Naive thymus-derived CD8-positive, alpha-beta T cell (primary cell): ENCODE data around the gene KLHDC9. TPM values are rescaled to one million over a fixed set of nuclear protein-coding genes. Genes with fewer than 3 reads are reported as not detected.
"Not testable (repeated sequence)": the region's sequence is repeated elsewhere in the genome, so short reads cannot be mapped to it uniquely, and the experiment has no call there.

ENCODE experiments used
- ATAC-seq, 2 donors: fragments of 150-1000 bp; cut with Tn5 transposase in 1 of 2; sonication (Bioruptor Pico), chemical (Tn5 transposase) in 1 of 2; 1 replicate in 1 of 2; 2 replicates in 1 of 2; pipeline ENCODE4 v1.10.0; 2021; ENCODE audit warnings: mild to moderate bottlenecking in 2 of 2, moderate library complexity in 2 of 2
- POLR2A ChIA-PET: fragments of 350-600 bp; sonication (Branson Sonifier 250); formaldehyde crosslinking; loops from one replicate; lab custom pipeline; 2021; ENCODE audit warnings: antibody characterized with exemption; lab: Charles Lee
- DNase-seq, 10 donors: peaks; one replicate each; pipeline versions ENCODE4 v3.0.0 to v3.0.0-alpha.2; 2020 to 2022
- H3K27ac Mint-ChIP-seq, 10 donors: one replicate each; pipeline ENCODE4 v1.8.0; 2020 to 2022; ENCODE audit warnings: mild to moderate bottlenecking in 10 of 10, mixed read lengths in 10 of 10, moderate library complexity in 4 of 10, inconsistent platforms in 1 of 10
- H3K27me3 Mint-ChIP-seq, 5 donors: one replicate each; pipeline ENCODE4 v1.8.0; 2021 to 2022; ENCODE audit warnings: mixed read lengths in 5 of 5
- H3K36me3 Mint-ChIP-seq, 3 donors: one replicate each; pipeline ENCODE4 v1.8.0; 2020 to 2022; ENCODE audit warnings: mixed read lengths in 3 of 3, mild to moderate bottlenecking in 2 of 3, inconsistent platforms in 1 of 3
- H3K4me1 Mint-ChIP-seq, 4 donors: one replicate each; pipeline ENCODE4 v1.8.0; 2021 to 2022; ENCODE audit warnings: mixed read lengths in 4 of 4
- H3K4me3 Mint-ChIP-seq, 10 donors: one replicate each; pipeline ENCODE4 v1.8.0; 2020 to 2022; ENCODE audit warnings: mild to moderate bottlenecking in 10 of 10, mixed read lengths in 10 of 10, moderate library complexity in 6 of 10, inconsistent platforms in 1 of 10
- H3K9me3 Mint-ChIP-seq, 9 donors: one replicate each; pipeline ENCODE4 v1.8.0; 2020 to 2022; ENCODE audit warnings: mixed read lengths in 9 of 9, mild to moderate bottlenecking in 3 of 9, inconsistent platforms in 1 of 9, moderate library complexity in 1 of 9
- polyA plus RNA-seq, 3 donors: library from polyadenylated mRNA; unstranded; fragments of 300-500 nt; fragmentation: Illumina TruSeq; gene quantifications; one replicate each; pipeline ENCODE4 v1.2.3, GENCODE V29; 2021
- total RNA-seq, 8 experiments: library from RNA in 2 of 8; stranded (reverse) in 2 of 8; gene quantifications; one replicate each; pipeline ENCODE4 v1.2.3 and lab custom pipeline; 2021 to 2026

Gene KLHDC9
- total and polyA plus RNA-seq, 5 experiments from 2014 or later, result 0.30 to 1.5 (median 0.62) TPM

- Mint-ChIP-seq H3K4me3 (peak overlapping the region; percentile 59 to 86 (median 81)), H3K4me1 (peaks cover 19 to 32% (median 27%) of the 10 kb centered on the region in 4 donors), H3K27ac (peak overlapping the region in 9 of 10 donors; percentile 41 to 91 (median 81)), H3K27me3 (peaks cover 0 to 4% (median 0%) of the 10 kb centered on the region in 5 donors), H3K9me3 (peaks cover 0 to 5% (median 0%) of the 10 kb centered on the region in 9 donors), H3K36me3 (peaks cover 0 to 35% (median 0%) of the 10 kb centered on the region in 3 donors)
- DNase-seq (no peak), ATAC-seq (no peak)
- POLR2A ChIA-PET, result interaction anchor here (1.0 to 8.7 kb wide), 9 partner anchors 13 to 101 kb away, joined by 3 to 119 read pairs (median 12); partner anchors contain the start of genes ARHGAP30, F11R, NIT1 and PFDN2
These were observed 1.1 kb downstream of the KLHDC9 start for GRCh38 chr1:161099090-161099802.

GRCh38 chr1:161100556-161100955, 2.4 kb downstream of the KLHDC9 start:
- H3K4me3 Mint-ChIP-seq, result no peak overlapping the region
- H3K36me3 Mint-ChIP-seq, result peaks cover 0 to 37% (median 0%) of the 10 kb centered on the region in 3 donors
- H3K27me3 Mint-ChIP-seq, result peaks cover 0 to 4% (median 0%) of the 10 kb centered on the region in 5 donors
- peaks cover 0 to 5% (median 0%) of the 10 kb centered on the region in 9 donors for H3K9me3 Mint-ChIP-seq
- no peak for DNase-seq
- H3K27ac Mint-ChIP-seq, result no peak overlapping the region
- no peak for ATAC-seq
- H3K4me1 Mint-ChIP-seq, result peaks cover 22 to 36% (median 33%) of the 10 kb centered on the region in 4 donors
- POLR2A ChIA-PET, result interaction anchor here (0.5 to 8.7 kb wide), 3 partner anchors 31 to 103 kb away, joined by 8 to 119 read pairs (median 8); partner anchors contain the start of gene ARHGAP30

GRCh38 chr1:161106431-161106830, 8.3 kb downstream of the KLHDC9 start:
- Mint-ChIP-seq H3K27ac (peak overlapping the region in 1 of 10 donors; percentile 17), H3K9me3 (no peaks in the 10 kb centered on the region), H3K4me1 (peaks cover 16 to 28% (median 22%) of the 10 kb centered on the region in 4 donors), H3K36me3 (peaks cover 0 to 33% (median 0%) of the 10 kb centered on the region in 3 donors), H3K4me3 (no peak overlapping the region), H3K27me3 (no peaks in the 10 kb centered on the region)
- no peak for ATAC-seq
- no peak for DNase-seq
- POLR2A ChIA-PET, result no interaction called here

- POLR2A ChIA-PET, result no interaction called here
- Mint-ChIP-seq H3K4me3 (no peak overlapping the region), H3K27ac (peak overlapping the region in 3 of 10 donors; percentile 5 to 58 (median 24)), H3K27me3 (no peaks in the 10 kb centered on the region), H3K9me3 (no peaks in the 10 kb centered on the region), H3K4me1 (peaks cover 30 to 57% (median 50%) of the 10 kb centered on the region in 4 donors), H3K36me3 (peaks cover 0 to 29% (median 0%) of the 10 kb centered on the region in 3 donors)
- ATAC-seq (no peak), DNase-seq (no peak)
These were observed 13.0 kb downstream of the KLHDC9 start for GRCh38 chr1:161111117-161111516.

- H3K27ac Mint-ChIP-seq, result peak overlapping the region in 6 of 10 donors; percentile 2 to 58 (median 30)
- H3K36me3 Mint-ChIP-seq, result peaks cover 0 to 29% (median 0%) of the 10 kb centered on the region in 3 donors
- POLR2A ChIA-PET, result interaction anchor here (0.6 to 1.3 kb wide), 3 partner anchors 13 to 50 kb away, joined by 3 to 4 read pairs (median 3); no protein-coding TSS in a partner anchor
- peaks cover 33 to 57% (median 52%) of the 10 kb centered on the region in 4 donors for H3K4me1 Mint-ChIP-seq
- ATAC-seq (no peak), DNase-seq (no peak)
- H3K4me3 Mint-ChIP-seq, result no peak overlapping the region
- H3K27me3 Mint-ChIP-seq, result no peaks in the 10 kb centered on the region
- H3K9me3 Mint-ChIP-seq, result no peaks in the 10 kb centered on the region
These were observed 13.4 kb downstream of the KLHDC9 start for GRCh38 chr1:161111527-161111926.

- H3K36me3 Mint-ChIP-seq, result peaks cover 0 to 26% (median 0%) of the 10 kb centered on the region in 3 donors
- H3K27ac Mint-ChIP-seq, result peak overlapping the region in 5 of 10 donors; percentile 27 to 72 (median 68)
- DNase-seq (no peak), ATAC-seq (no peak)
- peaks cover 36 to 73% (median 68%) of the 10 kb centered on the region in 4 donors for H3K4me1 Mint-ChIP-seq
- peak overlapping the region in 1 of 10 donors; percentile 22 for H3K4me3 Mint-ChIP-seq
- H3K27me3 Mint-ChIP-seq, result no peaks in the 10 kb centered on the region
- H3K9me3 Mint-ChIP-seq, result no peaks in the 10 kb centered on the region
- POLR2A ChIA-PET, result interaction anchor here (0.6 kb wide), 1 partner anchor 77 kb away, joined by 4 read pairs; no protein-coding TSS in a partner anchor
These were observed 15.8 kb downstream of the KLHDC9 start for GRCh38 chr1:161113915-161114314.

- Mint-ChIP-seq H3K4me1 (peaks cover 39 to 79% (median 72%) of the 10 kb centered on the region in 4 donors), H3K9me3 (no peaks in the 10 kb centered on the region), H3K4me3 (peak overlapping the region in 1 of 10 donors; percentile 29), H3K36me3 (peaks cover 0 to 23% (median 0%) of the 10 kb centered on the region in 3 donors), H3K27me3 (no peaks in the 10 kb centered on the region), H3K27ac (peak overlapping the region in 3 of 10 donors; percentile 43 to 69 (median 49))
- DNase-seq (no peak), ATAC-seq (no peak)
- POLR2A ChIA-PET, result interaction anchor here (0.6 kb wide), 1 partner anchor 78 kb away, joined by 4 read pairs; no protein-coding TSS in a partner anchor
These were observed 16.4 kb downstream of the KLHDC9 start for GRCh38 chr1:161114556-161114955.

- Mint-ChIP-seq H3K9me3 (no peaks in the 10 kb centered on the region), H3K27ac (peak overlapping the region in 5 of 10 donors; percentile 1 to 69 (median 40)), H3K4me3 (peak overlapping the region in 8 of 10 donors; percentile 7 to 97 (median 84)), H3K27me3 (no peaks in the 10 kb centered on the region), H3K36me3 (peaks cover 0 to 23% (median 0%) of the 10 kb centered on the region in 3 donors), H3K4me1 (peaks cover 41 to 86% (median 77%) of the 10 kb centered on the region in 4 donors)
- no peak for ATAC-seq
- DNase-seq, result no peak
- POLR2A ChIA-PET, result interaction anchor here (0.5 to 0.7 kb wide), 2 partner anchors 54 to 110 kb away, joined by 4 to 6 read pairs; no protein-coding TSS in a partner anchor
These were observed 17.1 kb downstream of the KLHDC9 start for GRCh38 chr1:161115132-161115711.

GRCh38 chr1:161115961-161116360, 17.8 kb downstream of the KLHDC9 start:
- peaks cover 0 to 22% (median 0%) of the 10 kb centered on the region in 3 donors for H3K36me3 Mint-ChIP-seq
- H3K4me3 Mint-ChIP-seq, result peak overlapping the region; percentile 91 to 97 (median 95)
- not testable (repeated sequence) for H3K27me3 Mint-ChIP-seq, H3K9me3 Mint-ChIP-seq, ATAC-seq, DNase-seq
- H3K27ac Mint-ChIP-seq, result peak overlapping the region in 5 of 10 donors; percentile 5 to 69 (median 48)
- H3K4me1 Mint-ChIP-seq, result peaks cover 41 to 87% (median 78%) of the 10 kb centered on the region in 4 donors
- POLR2A ChIA-PET, result interaction anchor here (0.6 to 1.9 kb wide), 3 partner anchors 50 to 86 kb away, joined by 3 to 4 read pairs (median 4); partner anchors contain the start of genes NDUFS2 and PPOX

GRCh38 chr1:161117759-161118581, 19.8 kb downstream of the KLHDC9 start, which contains the start of the genes NIT1 and PFDN2:
Gene NIT1, plus strand, starts transcription at chr1:161118105. Its CDS starts 72 bp downstream, at chr1:161118177.
Gene PFDN2, minus strand, starts transcription at chr1:161118037. Its CDS starts 11 bp downstream, at chr1:161118026.
- Mint-ChIP-seq H3K27ac (peak within 1 kb of the TSS; percentile 77 to 98 (median 95)), H3K27me3 (no peaks in the 10 kb centered on the region), H3K9me3 (no peaks in the 10 kb centered on the region), H3K36me3 (peaks cover 0 to 40% (median 2%) of the 10 kb centered on the region in 3 donors), H3K4me1 (peaks cover 36 to 90% (median 68%) of the 10 kb centered on the region in 4 donors), H3K4me3 (peak within 1 kb of the TSS; percentile 91 to 97 (median 95))
- DNase-seq, result peak; percentile 76 to 88 (median 83)
- POLR2A ChIA-PET, result interaction anchor here (0.7 to 2.4 kb wide), 17 partner anchors 10 to 188 kb away, joined by 3 to 18 read pairs (median 5); partner anchors contain the start of genes ARHGAP30, DEDD, KLHDC9 and NDUFS2
- ATAC-seq, result peak; percentile 82 to 86
